ENCODE data around the gene CARS2.
"Not testable (repeated sequence)": the region's sequence is repeated elsewhere in the genome, so short reads cannot be mapped to it uniquely, and the experiment has no call there.

CARS2 gene

DNA sequence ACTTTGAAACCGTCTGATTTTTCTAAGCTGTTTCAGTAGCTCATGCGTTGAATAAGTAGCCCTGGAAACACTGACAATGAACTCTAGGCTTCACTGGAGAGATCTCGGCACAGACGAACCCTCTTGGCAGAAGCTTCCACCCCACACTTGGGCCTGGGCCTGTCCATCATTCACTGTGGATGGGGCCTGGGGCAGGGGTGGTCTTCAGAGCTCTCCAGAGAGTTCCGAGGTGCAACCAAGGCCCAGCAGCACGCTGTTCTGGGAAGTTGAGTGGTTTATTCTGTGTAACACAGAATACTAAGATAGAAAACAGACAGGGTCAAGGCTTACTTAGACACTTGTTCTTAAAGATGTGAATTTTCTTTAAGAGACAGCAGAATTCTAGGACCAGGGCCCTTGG, 68.6 kb downstream of the CARS2 start:
- no peak for DNase-seq (ENCODE audit: low read depth)

DNA sequence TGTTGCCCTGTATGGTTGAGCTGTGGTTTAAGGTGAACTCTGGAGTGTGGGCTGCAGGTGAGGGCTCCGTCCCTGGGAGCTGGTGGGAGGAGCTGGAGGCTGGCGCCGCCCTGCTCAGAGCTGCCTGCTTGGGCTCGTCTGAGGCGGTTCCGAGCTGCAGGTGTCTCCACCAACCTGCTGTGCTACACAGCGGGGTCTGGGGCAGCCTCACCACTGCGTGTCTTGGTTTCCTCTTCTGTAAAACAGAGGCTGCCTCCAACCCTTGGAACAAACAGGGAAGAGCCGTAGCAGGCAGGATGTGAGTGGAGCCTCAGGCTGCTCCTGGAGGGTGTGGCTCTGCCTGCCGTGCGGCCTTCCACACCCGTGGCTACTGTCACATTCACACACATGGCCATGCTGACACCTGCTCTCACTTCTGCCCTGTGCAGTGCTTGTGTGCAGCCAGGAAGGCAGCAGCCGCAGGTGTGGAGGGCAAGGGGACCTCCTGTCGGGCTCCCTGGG, 69.2 kb downstream of the CARS2 start:
- DNase-seq (ENCODE audit: low read depth) = no peak

- no peak for DNase-seq (ENCODE audit: low read depth)
Measured at GRCh38 chr13:110636053-110636475, 69.9 kb downstream of the CARS2 start.

GRCh38 chr13:110635405-110636002, 70.4 kb downstream of the CARS2 start:
- no peak for DNase-seq (ENCODE audit: low read depth)

- no peak for DNase-seq (ENCODE audit: low read depth)
Measured at GRCh38 chr13:110634558-110634957, 71.4 kb downstream of the CARS2 start.

- DNase-seq (ENCODE audit: low read depth) = no peak
Measured at GRCh38 chr13:110633776-110634175, 72.1 kb downstream of the CARS2 start.

- not testable (repeated sequence) for DNase-seq (ENCODE audit: low read depth)
Measured at GRCh38 chr13:110632255-110632654, 73.7 kb downstream of the CARS2 start.

DNA sequence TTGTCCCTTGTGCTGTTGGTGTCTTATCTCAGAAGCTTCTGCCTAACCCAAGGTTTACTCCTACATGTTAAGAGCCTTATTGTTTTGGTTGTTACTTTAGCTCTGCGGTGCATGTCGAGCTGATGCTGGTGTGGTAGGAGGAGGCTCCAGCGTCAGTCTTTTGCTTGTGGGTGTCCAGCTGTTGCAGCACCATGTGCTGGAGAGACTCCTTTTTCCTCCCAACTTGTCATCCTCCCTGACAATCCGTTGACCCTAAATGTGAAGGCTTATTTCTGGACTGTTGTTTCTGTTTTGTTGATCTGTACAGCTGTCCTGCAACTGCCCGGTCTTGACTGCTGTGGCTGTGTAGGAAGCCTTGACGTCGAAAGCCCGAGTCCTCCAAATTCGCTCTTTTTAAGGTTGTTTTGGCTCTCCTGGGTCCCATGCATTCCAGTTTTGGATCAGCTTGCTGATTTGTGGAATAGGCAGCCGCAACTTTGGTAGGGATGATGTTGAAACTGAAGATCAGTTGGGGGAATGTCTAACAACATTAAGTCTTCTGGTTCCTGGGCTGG, 75.3 kb downstream of the CARS2 start:
- no peak for DNase-seq (ENCODE audit: low read depth)

- DNase-seq (ENCODE audit: low read depth) = no peak
Measured at GRCh38 chr13:110629735-110630134, 76.2 kb downstream of the CARS2 start.

GRCh38 chr13:110628952-110629701, 76.8 kb downstream of the CARS2 start:
- DNase-seq (ENCODE audit: low read depth) = no peak

DNA sequence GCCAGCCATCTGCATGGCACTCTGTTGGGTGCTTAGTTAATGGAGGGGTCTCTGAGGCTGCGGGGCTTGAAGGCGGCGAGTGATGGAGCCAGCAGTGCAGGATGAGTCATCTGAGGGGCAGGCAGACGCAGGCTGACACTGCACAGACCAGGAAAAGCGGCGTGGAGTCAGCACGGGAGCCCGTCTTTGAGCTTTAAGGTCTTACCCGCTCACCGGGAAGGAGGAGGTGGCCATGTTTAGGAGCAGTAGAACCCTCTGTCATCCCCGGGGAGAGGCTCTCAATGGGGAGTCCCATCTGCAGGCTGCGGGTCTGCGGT, 77.5 kb downstream of the CARS2 start:
- DNase-seq (ENCODE audit: low read depth) = no peak

GRCh38 chr13:110627761-110628476, 78.0 kb downstream of the CARS2 start:
- DNase-seq (ENCODE audit: low read depth) = no peak

- no peak for DNase-seq (ENCODE audit: low read depth)
Measured at GRCh38 chr13:110627351-110627750, 78.6 kb downstream of the CARS2 start.

GRCh38 chr13:110626521-110626920, 79.4 kb downstream of the CARS2 start:
- DNase-seq (ENCODE audit: low read depth) = no peak

GRCh38 chr13:110625771-110626321, 80.1 kb downstream of the CARS2 start:
- no peak for DNase-seq (ENCODE audit: low read depth)

GRCh38 chr13:110624766-110625756, 80.9 kb downstream of the CARS2 start:
- DNase-seq (ENCODE audit: low read depth) = no peak

- DNase-seq (ENCODE audit: low read depth) = no peak
Measured at GRCh38 chr13:110620596-110620995, 85.3 kb downstream of the CARS2 start.

- no peak for DNase-seq (ENCODE audit: low read depth)
Measured at GRCh38 chr13:110618780-110619179, 87.1 kb downstream of the CARS2 start.

DNA sequence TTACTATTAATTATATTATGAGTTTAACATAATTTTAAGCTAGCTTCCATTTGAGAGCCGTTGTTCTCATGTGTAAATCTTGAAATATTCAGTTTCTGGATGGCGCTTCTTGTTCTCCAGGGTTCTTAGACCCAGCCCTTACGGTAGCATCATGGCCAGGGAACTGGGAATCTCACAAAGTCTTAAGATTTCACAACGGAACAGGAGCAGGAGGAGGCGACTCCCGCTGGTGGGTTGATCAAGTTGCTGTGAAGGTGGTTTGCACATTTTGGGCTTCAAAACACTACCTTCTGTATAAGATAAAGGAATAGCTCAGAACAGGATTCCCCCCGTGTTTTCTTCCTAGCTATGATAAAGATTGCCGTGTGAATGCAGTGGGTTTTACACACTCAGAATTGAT, 87.7 kb downstream of the CARS2 start:
- DNase-seq (ENCODE audit: low read depth) = no peak

DNA sequence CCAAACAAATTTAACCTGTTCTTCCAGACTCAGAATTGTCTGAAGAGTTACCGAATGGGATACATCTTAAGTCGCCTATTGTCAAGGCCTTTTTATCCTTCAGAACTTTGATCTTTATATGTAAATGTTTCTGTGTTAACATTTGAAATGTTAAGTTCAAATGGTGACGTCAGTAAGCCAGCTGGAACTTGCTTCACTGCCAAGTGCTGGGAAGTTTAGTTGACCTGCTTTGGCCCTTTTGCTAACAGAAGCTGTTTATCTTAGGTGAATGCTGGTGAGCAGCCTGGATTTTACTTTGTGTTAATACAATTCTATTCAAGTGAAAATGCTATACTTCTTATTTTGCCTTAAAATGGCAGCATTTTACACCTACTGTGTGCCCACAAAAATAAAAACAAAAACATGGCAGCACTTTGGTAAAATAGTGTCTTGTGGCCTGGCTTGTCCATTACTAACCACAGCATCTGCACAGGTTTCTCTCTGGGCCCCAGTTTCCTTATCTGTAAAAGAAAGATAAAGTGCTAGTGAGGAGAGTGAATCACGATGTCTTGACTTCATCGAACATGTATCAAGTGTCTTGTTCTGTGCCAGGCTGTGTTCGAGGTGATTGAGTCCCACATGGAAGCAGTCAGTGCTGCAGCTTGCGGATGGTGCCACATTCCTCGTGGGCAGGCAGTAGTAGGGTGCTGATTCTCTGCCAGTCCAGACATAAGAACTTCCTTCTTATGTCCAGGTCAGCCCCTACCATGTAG, 88.4 kb downstream of the CARS2 start:
- DNase-seq (ENCODE audit: low read depth) = no peak

Data from stimulated activated CD8-positive, alpha-beta memory T cell treated with anti-CD3 and anti-CD28 coated beads, Interleukin-12 subunit alpha, Interleukin-12 subunit beta, amount 100 ng/mL, for 1 hour (primary cell).